SU-DHL-6 (cell line): Measurements from ENCODE around the gene SRI.

Experiments
- CTCF ChIP-seq: fragments of 200-600 bp; sonication (generic); IDR thresholded peaks from one replicate; pipeline ENCODE4 v1.5.1; 2017; ENCODE audit warnings: antibody characterized with exemption, mild to moderate bottlenecking, low read length, moderate library complexity; ENCODE audit not compliant: insufficient read depth, poor library complexity, severe bottlenecking
- EZH2phosphoT487 ChIP-seq: fragments of 200-600 bp; sonication (generic), shearing (Covaris generic); conservative IDR thresholded peaks from 2 replicates; pipeline ENCODE4 v1.6.1; 2018; ENCODE audit warnings: mild to moderate bottlenecking, antibody characterized with exemption, low read length, moderate library complexity, mixed read lengths

- no peak for TF ChIP-seq CTCF
- no peak for TF ChIP-seq EZH2phosphoT487
Measured at GRCh38 chr7:88155756-88156155, 64.1 kb downstream of the SRI start.
